Measurements from ENCODE around the gene HIGD1B.
"Not testable (repeated sequence)": the region's sequence is repeated elsewhere in the genome, so short reads cannot be mapped to it uniquely, and the experiment has no call there.

Gene HIGD1B
- total RNA-seq = 0 reads per million in 2 experiments

- DNase-seq (ENCODE audit: low read depth) = no peak
Measured at GRCh38 chr17:44847586-44847985, at the start of gene HIGD1B. HIGD1B (plus strand) TSS chr17:44847883; CDS start chr17:44848153, 270 bp downstream.

GRCh38 chr17:44798356-44798755 is 49.3 kb upstream of the HIGD1B start:
- DNase-seq (ENCODE audit: low read depth) = no peak

- DNase-seq (ENCODE audit: low read depth) = no peak
Measured at GRCh38 chr17:44801880-44802279, 45.8 kb upstream of the HIGD1B start.

- DNase-seq (ENCODE audit: low read depth) = no peak
Measured at GRCh38 chr17:44804302-44805089, 43.2 kb upstream of the HIGD1B start.

- no peak for DNase-seq (ENCODE audit: low read depth)
Measured at GRCh38 chr17:44807093-44807816, 40.4 kb upstream of the HIGD1B start.

GRCh38 chr17:44807817-44808155 is 39.9 kb upstream of the HIGD1B start:
- DNase-seq (ENCODE audit: low read depth) = no peak

GRCh38 chr17:44808156-44808555 is 39.5 kb upstream of the HIGD1B start:
- no peak for DNase-seq (ENCODE audit: low read depth)

GRCh38 chr17:44808656-44809388 is 38.9 kb upstream of the HIGD1B start:
- DNase-seq (ENCODE audit: low read depth) = not testable (repeated sequence)

GRCh38 chr17:44812263-44812662 is 35.4 kb upstream of the HIGD1B start:
- no peak for DNase-seq (ENCODE audit: low read depth)

- DNase-seq (ENCODE audit: low read depth) = not testable (repeated sequence)
Measured at GRCh38 chr17:44818508-44818907, 29.2 kb upstream of the HIGD1B start.

GRCh38 chr17:44820631-44821212 is 27.0 kb upstream of the HIGD1B start:
- no peak for DNase-seq (ENCODE audit: low read depth)

- not testable (repeated sequence) for DNase-seq (ENCODE audit: low read depth)
Measured at GRCh38 chr17:44825236-44825635, 22.4 kb upstream of the HIGD1B start.

- DNase-seq (ENCODE audit: low read depth) = no peak
Measured at GRCh38 chr17:44826123-44826790, 21.4 kb upstream of the HIGD1B start.

GRCh38 chr17:44827863-44828262 is 19.8 kb upstream of the HIGD1B start:
- DNase-seq (ENCODE audit: low read depth) = no peak

- DNase-seq (ENCODE audit: low read depth) = no peak
Measured at GRCh38 chr17:44828919-44829522, 18.7 kb upstream of the HIGD1B start.

- DNase-seq (ENCODE audit: low read depth) = no peak
Measured at GRCh38 chr17:44829523-44830358, 17.9 kb upstream of the HIGD1B start, which contains the start of gene GJC1. GJC1 (minus strand) TSS chr17:44830287; CDS start chr17:44805817, 24,470 bp downstream.

- DNase-seq (ENCODE audit: low read depth) = no peak
Measured at GRCh38 chr17:44830359-44831288, 17.1 kb upstream of the HIGD1B start.

GRCh38 chr17:44831371-44831770 is 16.3 kb upstream of the HIGD1B start:
- DNase-seq (ENCODE audit: low read depth) = no peak

GRCh38 chr17:44832805-44833204 is 14.9 kb upstream of the HIGD1B start:
- DNase-seq (ENCODE audit: low read depth) = no peak
